TTC549 (cell line): ENCODE results near the gene RNASE7.

Experiments used
- FAIRE-seq: peaks from 2 replicates; lab custom pipeline; 2012; peaks lifted over from hg19 to GRCh38; lab: Jason Lieb, UNC

Gene RNASE7

DNA sequence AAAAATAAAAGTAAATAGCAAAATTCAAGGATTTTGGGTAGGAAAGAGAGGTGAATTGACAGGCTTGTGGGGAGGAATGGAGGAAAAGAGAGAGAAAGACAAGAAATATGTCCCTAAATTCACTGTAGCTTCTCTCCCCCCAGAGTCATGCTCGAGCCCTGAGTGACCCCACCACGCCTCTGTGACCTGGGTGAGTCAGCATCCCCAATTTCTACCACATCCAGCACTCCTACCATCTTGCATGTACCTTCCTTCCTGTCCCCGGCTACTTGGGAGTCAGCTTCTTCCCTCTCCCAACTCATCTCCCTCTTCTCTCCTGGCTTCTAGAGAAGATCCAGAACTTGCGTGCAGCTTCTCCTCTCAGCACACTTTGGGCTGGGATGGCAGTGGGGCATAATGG lies 46.5 kb downstream of the RNASE7 start:
- no peak for FAIRE-seq

DNA sequence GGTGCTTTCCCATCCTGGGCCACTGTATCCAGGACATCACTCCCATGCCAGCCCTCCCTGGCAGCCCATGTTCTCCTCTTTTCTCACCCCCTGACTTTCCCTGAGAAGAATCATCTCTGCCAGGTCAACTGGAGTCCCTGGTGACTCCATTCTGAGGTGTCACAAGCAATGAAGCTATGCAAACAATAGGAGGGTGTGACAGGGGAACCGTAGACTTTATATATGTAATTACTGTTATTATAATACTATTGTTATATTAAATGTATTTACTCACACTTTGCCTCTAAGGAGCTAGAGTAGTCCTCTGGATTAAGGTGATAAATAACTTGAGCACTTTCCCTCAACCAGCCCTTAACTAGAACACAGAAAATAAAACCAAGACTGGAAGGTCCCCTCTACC lies 47.1 kb downstream of the RNASE7 start:
- FAIRE-seq: no peak

DNA sequence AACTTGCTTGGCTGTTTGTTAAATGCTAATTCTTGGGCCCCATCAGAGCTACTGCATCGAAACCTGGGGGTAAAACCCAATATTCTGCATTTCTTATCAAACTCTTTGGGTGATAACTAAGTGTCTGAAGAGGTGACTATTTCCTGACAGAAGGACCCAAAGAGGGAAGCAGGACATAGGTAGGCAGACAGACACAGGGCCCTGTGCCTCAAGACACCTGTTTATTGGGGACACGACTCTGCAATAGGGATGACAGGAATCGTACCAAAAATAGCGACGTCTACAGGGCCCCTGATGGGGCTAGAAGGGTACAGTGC lies 47.7 kb downstream of the RNASE7 start:
- FAIRE-seq: no peak

DNA sequence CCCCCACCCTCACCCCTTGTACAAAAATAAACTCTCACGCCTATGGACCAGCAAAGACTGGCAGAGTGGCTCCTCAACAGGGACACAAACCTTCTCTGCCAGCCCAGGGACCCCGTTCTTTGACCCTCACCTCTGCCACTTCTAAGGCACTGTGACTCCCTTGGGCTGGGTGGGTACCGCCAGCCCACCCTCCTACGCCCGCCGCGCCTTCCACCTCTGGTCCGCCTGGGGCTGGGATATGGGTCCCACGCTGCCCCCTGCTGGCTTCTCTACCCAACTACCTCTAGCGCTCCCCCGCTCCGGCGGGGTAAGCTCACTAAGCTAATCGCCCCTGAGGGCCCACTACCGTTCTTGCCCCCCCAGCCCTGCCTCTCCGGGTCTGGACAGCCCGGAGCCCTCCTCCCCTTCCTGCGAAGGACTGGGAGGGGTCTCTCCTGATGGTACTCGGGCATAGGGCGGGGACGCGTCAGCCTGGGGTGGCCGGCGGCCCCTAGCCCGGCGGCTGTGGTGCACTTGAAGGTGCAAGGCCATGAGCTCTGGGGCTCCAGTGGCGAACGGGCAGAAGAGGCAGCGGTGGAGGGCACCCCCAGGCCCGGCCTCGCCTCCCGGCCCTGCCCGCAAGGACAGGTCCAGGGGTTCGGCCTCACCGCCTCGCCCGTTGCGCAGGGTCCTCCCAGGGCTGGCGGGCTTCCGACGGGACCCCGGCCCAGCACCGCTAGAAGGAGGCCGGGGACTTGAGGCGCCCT lies 48.2 kb downstream of the RNASE7 start:
- no peak for FAIRE-seq

DNA sequence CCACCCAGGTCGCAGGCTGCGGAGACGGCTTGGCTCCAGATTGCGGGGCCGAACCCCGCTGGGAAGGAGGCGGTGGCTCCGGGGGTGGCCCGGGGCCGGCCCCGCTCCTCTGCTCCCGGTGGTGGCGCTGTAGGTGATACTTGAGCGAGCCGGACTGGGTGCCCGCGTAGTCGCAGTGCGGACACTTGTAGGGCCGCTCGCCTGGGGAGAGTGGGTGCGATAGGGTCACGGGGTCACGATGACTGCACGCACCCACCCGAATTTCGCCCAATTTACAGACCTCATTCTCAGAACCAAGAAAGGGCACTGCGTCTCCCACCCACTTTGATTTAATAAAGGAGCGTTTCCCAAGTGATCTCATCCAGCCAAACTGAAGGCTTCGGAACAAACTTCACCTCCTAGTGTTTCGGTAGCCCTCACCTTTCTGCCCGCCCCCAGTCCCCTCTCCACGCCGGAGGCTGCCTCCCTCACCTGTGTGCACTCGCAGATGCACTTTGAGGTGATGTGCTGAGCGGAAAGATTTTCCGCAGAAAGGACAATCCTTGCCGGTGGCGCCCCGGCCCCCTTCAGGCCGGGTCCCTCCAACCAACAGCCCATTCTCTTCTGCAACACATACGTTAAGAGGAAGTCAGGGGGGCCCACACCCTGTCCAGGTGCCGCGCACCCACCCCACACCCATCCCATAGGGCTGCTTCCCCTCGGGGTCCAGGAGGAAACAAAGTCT lies 48.9 kb downstream of the RNASE7 start:
- no peak for FAIRE-seq

DNA sequence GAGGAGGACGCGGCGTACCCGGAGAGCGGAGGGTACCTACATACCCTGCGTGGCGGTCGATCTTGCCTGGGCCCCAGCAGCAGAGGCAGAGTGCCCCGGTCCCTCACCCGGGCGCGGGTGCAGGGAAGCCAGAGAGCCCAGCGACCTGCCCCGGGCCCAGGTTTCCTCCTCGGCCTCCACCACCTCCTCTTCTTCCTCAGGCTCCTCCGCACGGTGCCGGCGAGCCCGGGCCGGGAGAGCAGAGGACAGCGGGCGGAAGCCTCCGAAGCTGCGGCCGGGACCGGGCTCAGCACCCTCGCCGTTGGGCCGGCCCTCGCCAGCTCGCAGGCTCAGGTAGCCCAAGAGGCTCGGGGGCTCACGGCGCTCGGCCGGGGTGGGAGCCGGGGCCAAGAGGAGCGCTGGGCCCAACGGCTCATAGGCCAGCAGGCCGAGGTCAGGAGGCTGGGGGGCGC lies 49.7 kb downstream of the RNASE7 start:
- no peak for FAIRE-seq

DNA sequence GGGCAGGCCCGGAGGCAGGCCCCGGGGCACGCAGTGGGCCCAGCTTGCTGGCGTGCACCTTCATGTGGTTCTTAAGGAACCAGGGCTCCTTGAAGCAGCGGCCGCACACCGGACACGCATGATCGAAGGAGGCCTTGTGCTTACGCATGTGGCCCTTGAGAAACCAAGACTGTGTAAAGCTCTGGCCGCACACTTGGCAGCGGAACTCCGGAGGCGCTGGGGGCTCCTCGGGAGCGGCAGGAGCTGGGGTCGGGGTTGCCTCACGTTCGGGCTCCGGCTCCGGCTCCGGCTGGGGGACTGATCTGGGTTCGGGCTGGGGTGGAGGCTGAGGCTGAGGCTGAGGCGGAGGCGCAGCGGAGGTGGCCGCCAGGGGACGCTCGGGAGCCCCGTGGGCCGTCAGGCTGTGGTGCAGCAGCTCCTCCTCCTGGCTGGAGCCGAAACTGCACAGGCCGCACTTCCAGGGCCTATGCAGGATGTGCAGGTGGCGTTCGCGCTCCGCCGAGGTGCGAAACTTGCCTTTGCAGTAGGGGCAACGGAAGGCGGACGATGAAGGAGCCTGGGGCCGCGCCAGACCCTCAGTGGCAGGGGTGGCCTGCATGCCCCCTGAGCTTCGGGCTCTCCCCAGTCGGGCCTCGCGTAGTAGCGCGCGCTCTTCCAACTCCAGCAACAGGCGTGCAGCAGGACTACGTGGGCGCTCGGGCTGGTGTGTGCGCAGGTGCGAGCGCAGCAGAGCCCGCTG lies 50.3 kb downstream of the RNASE7 start:
- no peak for FAIRE-seq

DNA sequence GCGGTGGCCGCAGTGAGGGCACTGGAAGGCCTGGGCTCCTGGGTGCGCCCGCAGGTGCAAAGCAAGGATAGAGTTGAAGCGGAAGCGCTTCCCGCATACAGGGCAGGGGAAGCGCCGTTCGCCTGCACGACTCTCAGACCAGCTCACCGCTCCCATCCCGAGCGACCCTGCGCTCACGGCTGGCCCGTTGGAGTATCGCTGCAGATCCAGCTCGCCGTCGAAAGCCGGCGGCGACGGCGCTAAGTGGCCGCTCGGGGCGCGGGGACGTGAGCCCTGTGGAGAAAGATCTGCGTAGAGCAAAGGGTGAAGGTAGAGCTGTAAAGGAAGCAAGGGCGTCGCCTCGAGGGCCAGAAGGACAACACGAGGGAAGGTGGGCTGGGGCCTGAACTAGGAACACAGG lies 50.9 kb downstream of the RNASE7 start:
- FAIRE-seq: no peak
